IMR-90 (cell line): ENCODE measurements around the gene YPEL1. TPM values are rescaled to one million over a fixed set of nuclear protein-coding genes. Genes with fewer than 3 reads are reported as not detected.

Experiments
- ATAC-seq: fragments of 200-7000 bp; cut with Tn5 transposase; 2 replicates; pipeline ENCODE4 v1.9.1; 2020; ENCODE audit warnings: low read depth, mild to moderate bottlenecking, moderate library complexity
- BruUV-seq: library from RNA; stranded (reverse); fragments of 400-500 nt; replicated peaks from 2 replicates; lab custom pipeline; 2021; lab: Mats Ljungman, UMichigan
- CTCF ChIA-PET: fragments of 300-600 bp; formaldehyde crosslinking; extraction: SDS; loops from one replicate; lab custom pipeline; 2021; ENCODE audit warnings: antibody characterized with exemption; lab: Yijun Ruan, JAX
- POLR2A ChIA-PET: fragments of 300-600 bp; sonication (Branson Sonifier 250); formaldehyde crosslinking; loops from one replicate; lab custom pipeline; 2022; ENCODE audit warnings: antibody characterized with exemption; ENCODE audit not compliant: unreplicated experiment; lab: Charles Lee
- DNase-seq: peaks from one replicate; pipeline ENCODE4 v3.0.0; 2013
- H2AFZ ChIP-seq: replicated peaks from 2 replicates; pipeline ENCODE3; 2013; ENCODE audit warnings: low read length, mild to moderate bottlenecking; ENCODE audit not compliant: poor library complexity
- H2AK5ac ChIP-seq: 2 replicates; pipeline ENCODE4 v1.6.1; 2013; ENCODE audit warnings: low read depth, low read length, inconsistent platforms
- H2AK9ac ChIP-seq: replicated peaks from 2 replicates; pipeline ENCODE3; 2013; ENCODE audit warnings: mild to moderate bottlenecking, low read depth, low read length, moderate library complexity; ENCODE audit not compliant: poor library complexity
- H2BK120ac ChIP-seq: 2 replicates; pipeline ENCODE4 v1.6.1; 2013; ENCODE audit warnings: low read depth, low read length, inconsistent platforms
- H2BK15ac ChIP-seq: 3 replicates; pipeline ENCODE4 v1.6.1; 2013; ENCODE audit warnings: low read depth, low read length, inconsistent platforms
- H2BK20ac ChIP-seq: 2 replicates; pipeline ENCODE4 v1.6.1; 2013; ENCODE audit warnings: low read depth, mild to moderate bottlenecking, inconsistent platforms, low read length, moderate library complexity
- H2BK5ac ChIP-seq: 2 replicates; pipeline ENCODE4 v1.6.1; 2013; ENCODE audit warnings: mild to moderate bottlenecking, low read depth, low read length, inconsistent platforms; ENCODE audit not compliant: poor library complexity, severe bottlenecking
- H3K14ac ChIP-seq: replicated peaks from 2 replicates; pipeline ENCODE4 v1.6.1; 2013; ENCODE audit warnings: low read depth, low read length, inconsistent platforms
- H3K18ac ChIP-seq: 2 replicates; pipeline ENCODE4 v1.6.1; 2013; ENCODE audit warnings: low read depth, low read length, control low read depth
- H3K23ac ChIP-seq: 2 replicates; pipeline ENCODE4 v1.6.1; 2013; ENCODE audit warnings: low read depth, low read length, inconsistent platforms
- H3K27ac ChIP-seq: 2 replicates; pipeline ENCODE4 v1.5.1; 2013; ENCODE audit warnings: mild to moderate bottlenecking, control low read depth, low read length; ENCODE audit not compliant: insufficient read depth
- H3K27me3 ChIP-seq: 2 replicates; pipeline ENCODE4 v1.6.1; 2013; ENCODE audit warnings: low read length; ENCODE audit not compliant: control insufficient read depth, insufficient read depth
- H3K36me3 ChIP-seq: 2 replicates; pipeline ENCODE4 v1.6.1; 2013; ENCODE audit warnings: low read length, mixed read lengths; ENCODE audit not compliant: control insufficient read depth, insufficient read depth
- H3K4ac ChIP-seq: 2 replicates; pipeline ENCODE4 v1.6.1; 2013; ENCODE audit warnings: low read depth, low read length, inconsistent platforms
- H3K4me1 ChIP-seq: 2 replicates; pipeline ENCODE4 v1.6.1; 2013; ENCODE audit warnings: low read length, mixed read lengths; ENCODE audit not compliant: control insufficient read depth, insufficient read depth
- H3K4me2 ChIP-seq: 2 replicates; pipeline ENCODE4 v1.6.1; 2013; ENCODE audit warnings: low read depth, mild to moderate bottlenecking, control low read depth, low read length, moderate library complexity
- H3K4me3 ChIP-seq: 2 replicates; pipeline ENCODE4 v1.5.1; 2013; ENCODE audit warnings: low read depth, mild to moderate bottlenecking, control low read depth, low read length, moderate library complexity; ENCODE audit not compliant: insufficient read depth
- H3K56ac ChIP-seq: 2 replicates; pipeline ENCODE4 v1.6.1; 2013; ENCODE audit warnings: low read length, inconsistent platforms; ENCODE audit not compliant: insufficient read depth; ENCODE audit errors: extremely low read depth
- H3K79me1 ChIP-seq, 2 experiments: 2 replicates each; pipeline ENCODE4 v1.6.1; 2013; ENCODE audit warnings: low read length in 2 of 2, inconsistent platforms in 1 of 2, low read depth in 1 of 2
- H3K9ac ChIP-seq: 2 replicates; pipeline ENCODE4 v1.6.1; 2013; ENCODE audit warnings: low read depth, low read length, control low read depth
- H3K9me1 ChIP-seq: 2 replicates; pipeline ENCODE4 v1.6.1; 2013; ENCODE audit warnings: low read length, inconsistent platforms; ENCODE audit not compliant: insufficient read depth
- H3K9me3 ChIP-seq: 2 replicates; pipeline ENCODE4 v1.6.1; 2013; ENCODE audit warnings: low read length; ENCODE audit not compliant: control insufficient read depth, insufficient read depth
- H4K20me1 ChIP-seq: 2 replicates; pipeline ENCODE4 v1.6.1; 2013; ENCODE audit warnings: low read length, inconsistent platforms; ENCODE audit not compliant: insufficient read depth
- H4K5ac ChIP-seq: 2 replicates; pipeline ENCODE4 v1.6.1; 2013; ENCODE audit warnings: mild to moderate bottlenecking, low read depth, low read length, control low read depth
- H4K8ac ChIP-seq, 2 experiments: 2 replicates each; pipeline ENCODE4 v1.6.1; 2013; ENCODE audit warnings: low read depth in 2 of 2, low read length in 2 of 2, control low read depth in 1 of 2, inconsistent platforms in 1 of 2
- H4K91ac ChIP-seq: 2 replicates; pipeline ENCODE4 v1.6.1; 2013; ENCODE audit warnings: low read depth, low read length, inconsistent platforms; ENCODE audit not compliant: insufficient read depth
- CHD1 ChIP-seq: IDR thresholded peaks from 2 replicates; pipeline ENCODE4 v1.6.1; 2012; ENCODE audit warnings: low read depth, low read length, improper control_type of control experiment
- CTCF ChIP-seq: conservative IDR thresholded peaks from 2 replicates; pipeline ENCODE4 v1.5.1; 2012; ENCODE audit warnings: mild to moderate bottlenecking, low read depth, low read length, improper control_type of control experiment
- ELK1 ChIP-seq: fragments of 150-350 bp; IDR thresholded peaks from 2 replicates; pipeline ENCODE4 v1.6.1; 2016; ENCODE audit warnings: low read depth, mild to moderate bottlenecking, low read length, moderate library complexity, borderline replicate concordance
- FOS ChIP-seq: fragments of 150-350 bp; IDR thresholded peaks from 2 replicates; pipeline ENCODE4 v1.6.1; 2016; ENCODE audit warnings: low read depth, low read length
- MAFK ChIP-seq: IDR thresholded peaks from 2 replicates; pipeline ENCODE4 v1.6.1; 2012; ENCODE audit warnings: low read depth, low read length, improper control_type of control experiment
- MAZ ChIP-seq: IDR thresholded peaks from 2 replicates; pipeline ENCODE4 v1.6.1; 2012; ENCODE audit warnings: low read depth, mild to moderate bottlenecking, low read length, improper control_type of control experiment, moderate library complexity, borderline replicate concordance
- NFE2L2 ChIP-seq: fragments of 150-350 bp; IDR thresholded peaks from 2 replicates; pipeline ENCODE4 v1.6.1; 2016; ENCODE audit warnings: low read depth, mild to moderate bottlenecking, low read length
- RAD21 ChIP-seq: IDR thresholded peaks from 2 replicates; pipeline ENCODE4 v1.6.1; 2012; ENCODE audit warnings: low read length, improper control_type of control experiment
- RCOR1 ChIP-seq: IDR thresholded peaks from 2 replicates; pipeline ENCODE4 v1.6.1; 2012; ENCODE audit warnings: mild to moderate bottlenecking, low read length, improper control_type of control experiment; ENCODE audit not compliant: insufficient replicate concordance
- SMC3 ChIP-seq: fragments of 150-350 bp; IDR thresholded peaks from 2 replicates; pipeline ENCODE4 v1.6.1; 2016; ENCODE audit warnings: low read depth, mild to moderate bottlenecking, antibody characterized with exemption, low read length, moderate library complexity
- USF2 ChIP-seq: fragments of 150-350 bp; IDR thresholded peaks from 2 replicates; pipeline ENCODE4 v1.6.1; 2017; ENCODE audit warnings: mild to moderate bottlenecking, antibody characterized with exemption, low read length, low read depth
- WGBS, 2 experiments: methylation state at CpG; one replicate each; pipeline versions ENCODE4 v1.1.5 to v1.1.7; 2013; ENCODE audit warnings: missing lambda C conversion rate in 2 of 2; ENCODE audit not compliant: insufficient read length in 1 of 2; ENCODE audit errors: extremely low coverage in 2 of 2; 5-methylcytosine and 5-hydroxymethylcytosine counted together
- dilution Hi-C: fragments of 300-500 bp; cut with HindIII; formaldehyde crosslinking; loops from one replicate; pipeline ENCODE4 v1.14.3; 2018; ENCODE audit warnings: low sequenced_read_pairs; ENCODE audit not compliant: unreplicated experiment
- in situ Hi-C: fragments of 300-500 bp; cut with MboI; formaldehyde crosslinking; loops from 3 replicates; pipeline ENCODE4 v1.14.3; 2019; ENCODE audit warnings: low sequenced_read_pairs, inconsistent platforms, mixed read lengths
- intact Hi-C: fragments of 100-400 bp; cut with micrococcal nuclease; formaldehyde crosslinking; loops from 2 replicates; pipeline ENCODE4 v1.10.0; 2022
- polyA plus RNA-seq, 3 experiments: library from polyadenylated mRNA; depleted of rRNA; stranded (reverse); fragments of >200 nt; gene quantifications; 2 replicates each; pipeline ENCODE4 v1.2.3, GENCODE V29; 2012; ENCODE audit warnings: low replicate concordance in 1 of 3
- total RNA-seq: library from RNA; depleted of rRNA; stranded (reverse); fragments of >200 nt; gene quantifications from 2 replicates; pipeline ENCODE4 v1.2.3, GENCODE V29; 2012

The YPEL1 gene
- total and polyA plus RNA-seq, 2 of the 4 experiments (the other 2 are of a cell fraction): 0.72 to 1.3 TPM

GRCh38 chr22:21650280-21650679 lies 85.3 kb downstream of the YPEL1 start:
- Histone ChIP-seq H2AFZ (no peak overlapping the region), H2BK20ac (no peak overlapping the region), H3K14ac (no peak overlapping the region), H3K36me3 (peaks cover 4% of the 10 kb centered on the region; the same call in 1 of the 2 replicates), H3K56ac (no peak overlapping the region), H3K79me1 (peaks cover 3 to 32% of the 10 kb centered on the region in 2 experiments; a peak in 3 of 4 replicates), H2BK5ac (no peak overlapping the region), H3K18ac (no peak overlapping the region), H3K9me3 (no peaks in the 10 kb centered on the region), H2AK5ac (no peak overlapping the region), H2BK120ac (no peak overlapping the region), H4K20me1 (peaks cover 4% of the 10 kb centered on the region; the same call in 1 of the 2 replicates), H3K23ac (no peak overlapping the region), H4K91ac (no peak overlapping the region), H2BK15ac (no peak overlapping the region), H3K9me1 (peaks cover 8% of the 10 kb centered on the region), H3K4me2 (no peak overlapping the region), H3K4me3 (no peak overlapping the region), H3K4ac (no peak overlapping the region), H4K5ac (no peak overlapping the region), H3K9ac (no peak overlapping the region), H2AK9ac (no peak overlapping the region), H3K4me1 (peaks cover 8% of the 10 kb centered on the region), H3K27ac (no peak overlapping the region), H3K27me3 (no peaks in the 10 kb centered on the region), H4K8ac (no peak overlapping the region)
- in situ Hi-C loops: no loop called here
- dilution Hi-C loops: no loop called here
- no CpG with 5 or more reads among the region's 7 CpGs for WGBS, 2 experiments
- no TSS peak for BruUV-seq
- ATAC-seq (no peak), DNase-seq (no peak)
- ChIA-PET CTCF (no interaction called here), POLR2A (interaction anchor here (0.7 kb wide), 1 partner anchor 8 kb away, joined by 3 read pairs; the partner anchor contains the start of gene SDF2L1)
- intact Hi-C loops: no loop called here
- TF ChIP-seq ELK1: no peak
- TF ChIP-seq FOS: no peak
- no peak for TF ChIP-seq SMC3
- TF ChIP-seq RCOR1: no peak
- no peak for TF ChIP-seq MAZ
- TF ChIP-seq NFE2L2: no peak
- TF ChIP-seq USF2: no peak
- no peak for TF ChIP-seq CHD1
- no peak for TF ChIP-seq CTCF
- no peak for TF ChIP-seq MAFK
- no peak for TF ChIP-seq RAD21
